ENCODE data around the gene RENBP.

RENBP gene

GRCh38 chrX:153970357-153971123 lies 26.1 kb upstream of the RENBP start:
- DNase-seq, result no peak

GRCh38 chrX:153969904-153970356 lies 25.5 kb upstream of the RENBP start:
- DNase-seq, result peak; percentile 24

DNA sequence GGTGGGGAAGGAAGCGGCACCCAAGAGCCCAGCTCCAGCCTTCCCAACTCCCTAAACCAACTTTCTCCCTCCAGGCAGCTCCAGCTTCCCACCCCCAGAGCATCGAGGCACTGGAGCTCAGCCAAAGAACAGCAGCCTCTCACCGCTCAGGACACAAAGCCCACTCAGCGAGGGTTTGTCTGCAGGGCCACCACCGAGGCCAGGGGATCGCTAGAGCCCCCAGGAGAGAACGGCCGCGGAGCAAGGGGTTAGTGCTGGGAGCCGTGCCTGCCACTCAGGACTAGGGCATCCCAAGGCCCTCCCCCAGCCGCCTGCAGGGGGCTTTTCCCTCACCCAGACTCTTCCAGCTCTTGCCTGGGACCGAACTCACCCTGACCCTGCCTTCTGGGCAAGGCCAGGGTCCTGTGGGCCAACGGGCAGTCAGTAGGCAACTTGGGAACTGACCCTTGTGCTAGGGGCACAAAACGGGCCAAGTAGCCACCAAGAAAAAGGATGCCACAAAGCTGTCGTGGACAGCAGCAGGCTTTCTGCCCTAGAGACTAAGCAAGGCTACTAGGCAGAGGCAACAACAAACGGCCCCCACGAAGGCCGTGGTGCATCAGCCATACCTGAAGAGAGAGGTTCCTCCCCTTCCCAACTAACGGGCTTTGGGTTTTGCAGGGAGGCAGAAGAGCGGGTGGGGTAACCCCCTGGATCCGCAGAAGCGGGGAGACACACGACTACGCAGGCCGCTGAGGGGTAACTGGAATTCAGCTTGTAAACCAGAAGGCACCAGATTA lies 24.9 kb upstream of the RENBP start:
- no peak for DNase-seq

- peak; percentile 41 for DNase-seq
Observed at GRCh38 chrX:153968754-153969124, 24.3 kb upstream of the RENBP start.

- DNase-seq, result no peak
Observed at GRCh38 chrX:153968255-153968654, 23.8 kb upstream of the RENBP start.

DNA sequence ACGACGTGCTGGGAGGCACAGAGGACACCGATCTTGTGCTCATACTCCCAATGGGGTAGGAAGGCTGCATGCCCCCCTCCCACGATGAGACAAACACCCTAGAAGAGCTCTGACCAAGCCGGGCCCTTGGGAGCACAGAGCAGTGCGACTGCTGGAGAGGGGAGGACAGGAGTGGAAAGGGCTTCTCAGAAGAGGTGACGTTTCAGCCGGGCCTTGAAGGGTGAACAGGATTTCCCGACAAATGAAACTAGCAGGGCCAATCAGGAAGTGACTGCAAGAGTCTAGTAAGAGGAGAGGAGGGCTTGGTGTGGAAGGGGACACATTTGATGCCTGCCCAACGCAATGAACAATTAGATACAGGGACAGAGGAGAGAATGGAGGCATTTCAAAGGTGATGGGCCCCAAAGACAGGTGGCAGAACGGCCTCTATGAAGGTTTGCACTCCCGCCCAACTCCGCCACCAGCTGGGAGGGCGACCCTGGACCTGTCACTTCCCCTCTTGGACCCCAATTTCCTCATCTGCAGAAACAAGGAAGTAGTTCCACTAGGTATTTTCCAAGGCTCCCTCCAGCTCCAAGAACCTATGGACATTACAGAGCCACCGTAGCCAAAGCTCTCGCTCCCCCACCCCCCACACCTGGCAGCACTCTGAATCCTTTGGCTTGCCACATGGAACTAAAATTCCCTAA lies 23.2 kb upstream of the RENBP start:
- DNase-seq, result peak; percentile 52

DNA sequence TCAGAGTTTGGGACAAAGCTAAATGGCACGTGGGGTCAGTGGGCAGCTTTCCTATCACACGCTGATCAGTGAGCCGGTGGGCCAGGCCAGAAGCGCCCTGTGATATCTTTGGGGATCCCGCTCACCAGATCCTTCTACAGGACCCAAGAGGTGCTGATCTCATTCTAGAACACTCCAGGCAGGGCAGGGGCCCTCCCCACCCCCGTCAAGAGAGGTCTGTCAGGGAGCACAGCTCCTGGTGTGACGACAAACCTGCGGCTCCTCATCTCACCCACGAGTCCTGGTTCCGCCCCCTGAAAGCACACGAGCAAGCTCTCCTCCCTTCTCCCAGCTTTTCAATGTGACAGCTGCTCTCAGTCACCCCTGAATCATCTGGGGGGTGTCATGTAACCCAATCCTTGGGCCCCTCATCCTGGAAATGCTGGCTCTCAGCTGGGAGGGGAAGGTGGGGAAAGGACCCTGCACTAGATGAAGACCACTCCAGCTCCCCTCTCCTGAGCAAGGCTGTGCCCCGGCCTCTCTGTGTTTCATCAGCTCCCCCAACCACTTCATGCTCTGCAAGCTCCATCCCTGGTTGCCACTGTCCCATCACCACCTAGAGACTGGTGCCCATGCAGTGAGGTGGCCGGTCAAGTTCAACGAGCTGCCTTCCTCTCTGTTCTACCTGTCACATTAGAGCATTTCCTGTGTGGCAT lies 22.5 kb upstream of the RENBP start:
- no peak for DNase-seq

DNA sequence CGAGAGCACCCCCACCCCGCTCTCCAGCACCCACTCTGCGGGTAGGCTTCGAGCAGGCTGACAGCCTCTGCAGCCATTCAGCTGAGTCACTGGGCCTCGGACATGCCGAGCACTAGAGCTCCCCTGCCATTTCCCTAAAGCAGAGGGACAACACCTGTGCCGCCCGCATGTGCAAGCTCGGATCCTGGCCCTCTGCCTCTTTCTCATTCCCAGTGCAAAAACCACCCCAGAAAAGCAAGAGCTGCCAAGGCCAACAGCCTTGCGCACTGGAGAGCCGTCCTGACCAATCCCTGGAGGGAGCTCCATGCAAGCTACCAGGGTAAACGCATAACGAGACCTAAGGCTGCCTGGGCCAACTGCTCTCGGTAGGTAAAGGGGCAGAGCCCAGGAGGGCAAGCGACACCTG lies 21.8 kb upstream of the RENBP start:
- no peak for DNase-seq

GRCh38 chrX:153965406-153965805 lies 21.0 kb upstream of the RENBP start:
- no peak for DNase-seq

DNA sequence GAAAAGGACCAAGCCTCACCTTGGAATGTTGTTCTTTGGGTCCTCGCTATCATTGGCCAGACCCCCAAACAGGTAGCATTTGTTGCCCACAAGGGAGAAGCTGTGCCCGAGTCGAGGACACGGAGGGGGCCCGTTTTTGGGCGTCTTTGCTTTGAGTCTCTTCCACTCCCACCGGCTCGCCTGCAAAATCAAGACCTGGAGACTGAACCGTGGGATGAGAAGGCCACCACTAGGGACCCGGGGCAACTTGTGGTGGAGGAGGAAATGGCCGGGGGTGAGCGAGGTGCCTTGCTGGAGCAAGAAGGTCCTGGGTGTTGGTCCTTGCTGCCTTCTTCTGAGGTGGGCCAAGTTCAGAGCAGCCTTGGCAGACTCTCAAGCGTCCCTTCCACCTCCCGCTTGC lies 19.7 kb upstream of the RENBP start:
- no peak for DNase-seq

GRCh38 chrX:153963546-153963945 lies 19.1 kb upstream of the RENBP start:
- no peak for DNase-seq

- no peak for DNase-seq
Observed at GRCh38 chrX:153961292-153961691, 16.8 kb upstream of the RENBP start.

- DNase-seq, result no peak
Observed at GRCh38 chrX:153960786-153961185, 16.3 kb upstream of the RENBP start.

- DNase-seq, result no peak
Observed at GRCh38 chrX:153960077-153960476, 15.6 kb upstream of the RENBP start.

DNA sequence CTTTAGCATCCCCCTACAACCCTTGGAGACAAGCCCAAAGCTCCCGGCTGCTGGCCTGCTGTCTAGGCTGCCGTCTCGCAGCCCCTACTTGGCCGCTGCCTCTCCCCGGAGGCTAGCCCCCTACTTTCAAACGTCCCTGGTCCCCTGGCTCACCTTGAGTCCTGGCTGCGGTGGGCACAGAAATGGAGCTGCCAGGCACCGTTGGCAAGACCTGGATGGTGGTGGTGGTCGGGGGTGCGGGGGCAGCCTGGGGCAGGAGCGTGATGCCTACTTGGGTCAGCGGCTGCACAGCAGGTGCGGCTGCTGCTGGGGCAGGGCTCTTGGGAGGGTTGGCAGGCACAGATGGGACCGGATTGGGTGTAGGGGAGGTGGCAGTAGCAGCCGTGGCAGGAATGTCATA lies 15.2 kb upstream of the RENBP start:
- no peak for DNase-seq

DNA sequence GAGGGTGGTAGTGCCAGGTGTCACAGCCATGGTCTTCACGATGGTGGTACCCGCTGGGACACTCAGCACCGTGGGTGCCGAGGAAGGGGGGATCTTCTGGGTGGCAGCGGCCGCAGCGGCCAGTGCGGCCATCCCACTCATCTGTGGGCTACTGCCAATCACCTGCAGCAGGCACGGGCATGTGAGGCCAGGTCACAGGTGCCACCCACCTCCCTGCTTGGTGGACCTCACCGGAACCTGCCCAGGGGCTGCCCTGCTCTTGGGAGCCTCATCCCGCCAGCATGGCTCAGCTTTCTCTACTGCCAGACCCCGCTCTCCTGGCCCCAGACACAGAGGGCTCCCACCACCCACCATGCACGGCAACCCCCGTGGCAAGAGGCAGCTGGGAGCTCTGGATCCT lies 14.2 kb upstream of the RENBP start:
- no peak for DNase-seq

GRCh38 chrX:153957224-153957623 lies 12.8 kb upstream of the RENBP start:
- no peak for DNase-seq

DNA sequence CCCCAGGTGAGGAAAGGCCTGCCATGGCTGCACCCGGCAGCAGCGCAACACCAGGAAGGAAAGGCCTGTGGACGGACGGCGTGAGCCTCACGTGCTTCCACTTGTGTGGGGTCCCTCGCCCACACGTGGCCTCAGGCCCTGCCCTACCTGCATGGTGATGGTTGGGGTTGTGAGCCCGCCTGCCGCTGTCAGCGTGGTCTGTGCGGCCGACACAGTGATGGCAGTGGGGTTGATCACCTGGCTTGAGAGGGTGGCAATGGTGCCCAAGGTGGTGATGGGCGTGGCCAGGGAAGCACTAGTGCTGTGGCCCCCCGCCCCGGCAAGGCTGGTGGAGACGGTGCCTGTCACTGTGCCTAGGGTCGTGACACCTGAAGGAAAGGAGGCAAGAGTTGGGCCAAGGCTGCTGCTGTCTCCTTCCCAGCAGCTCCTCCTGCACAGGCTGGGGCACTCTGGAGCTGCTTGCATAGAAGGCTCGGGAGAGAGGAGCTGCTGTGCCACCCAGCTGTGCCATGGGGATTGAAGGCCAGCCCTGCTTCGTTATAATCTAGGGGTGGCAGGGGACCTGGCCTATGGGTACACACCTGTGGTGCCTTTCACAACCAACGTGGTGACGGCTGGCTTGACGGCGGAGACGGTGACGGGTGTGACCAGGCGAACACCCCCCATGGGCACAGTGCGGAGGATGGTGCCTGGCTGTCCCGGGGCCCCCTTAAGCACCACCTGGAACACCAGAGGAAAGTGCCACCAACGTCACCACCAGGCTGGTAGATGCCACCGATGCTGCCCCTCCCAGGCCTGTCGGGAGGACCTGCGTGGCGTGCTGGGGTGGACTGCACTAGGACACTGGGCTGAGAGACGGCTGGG lies 11.8 kb upstream of the RENBP start:
- no peak for DNase-seq

GRCh38 chrX:153955228-153955732 lies 10.8 kb upstream of the RENBP start:
- no peak for DNase-seq

- no peak for DNase-seq
Observed at GRCh38 chrX:153954558-153955227, 10.2 kb upstream of the RENBP start.

GRCh38 chrX:153953892-153954557 lies 9.6 kb upstream of the RENBP start:
- DNase-seq, result no peak
